ENCODE data around the gene RCC2. TPM values are rescaled to one million over a fixed set of nuclear protein-coding genes. Genes with fewer than 3 reads are reported as not detected.

RCC2 gene
- total and polyA plus RNA-seq, 7 donors = 12.8 to 62.9 (median 21.0) TPM

DNA sequence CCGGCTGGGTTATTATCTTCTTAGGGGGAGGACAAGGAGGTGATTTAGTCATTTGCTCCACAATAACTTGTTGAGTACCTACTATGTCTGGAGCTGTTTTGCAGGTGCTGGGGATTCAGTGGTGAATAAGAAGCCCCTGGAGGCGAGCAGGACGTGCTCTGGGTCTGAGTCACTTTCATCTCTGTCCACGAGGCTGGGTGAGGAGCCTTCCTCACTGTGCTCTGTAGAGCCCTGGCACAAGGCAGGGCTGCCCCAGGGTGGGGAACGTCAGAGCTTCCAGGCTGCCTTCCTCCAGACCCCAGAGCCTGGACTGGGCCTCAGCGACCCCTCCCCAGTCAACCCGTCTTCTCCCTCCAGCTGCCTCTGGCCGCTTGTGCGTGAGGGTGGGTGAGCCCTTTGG is 70.0 kb downstream of the RCC2 start:
- DNase-seq = no peak
- TF ChIP-seq, protein P1, sequence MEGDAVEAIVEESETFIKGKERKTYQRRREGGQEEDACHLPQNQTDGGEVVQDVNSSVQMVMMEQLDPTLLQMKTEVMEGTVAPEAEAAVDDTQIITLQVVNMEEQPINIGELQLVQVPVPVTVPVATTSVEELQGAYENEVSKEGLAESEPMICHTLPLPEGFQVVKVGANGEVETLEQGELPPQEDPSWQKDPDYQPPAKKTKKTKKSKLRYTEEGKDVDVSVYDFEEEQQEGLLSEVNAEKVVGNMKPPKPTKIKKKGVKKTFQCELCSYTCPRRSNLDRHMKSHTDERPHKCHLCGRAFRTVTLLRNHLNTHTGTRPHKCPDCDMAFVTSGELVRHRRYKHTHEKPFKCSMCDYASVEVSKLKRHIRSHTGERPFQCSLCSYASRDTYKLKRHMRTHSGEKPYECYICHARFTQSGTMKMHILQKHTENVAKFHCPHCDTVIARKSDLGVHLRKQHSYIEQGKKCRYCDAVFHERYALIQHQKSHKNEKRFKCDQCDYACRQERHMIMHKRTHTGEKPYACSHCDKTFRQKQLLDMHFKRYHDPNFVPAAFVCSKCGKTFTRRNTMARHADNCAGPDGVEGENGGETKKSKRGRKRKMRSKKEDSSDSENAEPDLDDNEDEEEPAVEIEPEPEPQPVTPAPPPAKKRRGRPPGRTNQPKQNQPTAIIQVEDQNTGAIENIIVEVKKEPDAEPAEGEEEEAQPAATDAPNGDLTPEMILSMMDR (IDR thresholded peaks at IDR 0.05) = no peak
- TF ChIP-seq POLR2AphosphoS5 (IDR thresholded peaks at IDR 0.05) = no peak
- TF ChIP-seq EP300 (IDR thresholded peaks at IDR 0.05) = no peak
- no peak for TF ChIP-seq POLR2A (IDR thresholded peaks at IDR 0.05)
- no peaks in the 10 kb centered on the region for H3K36me3 ChIP-seq
- no peak overlapping the region for H3K4me3 ChIP-seq
- peaks cover 0 to under 1% (median 0%) of the 10 kb centered on the region in 4 donors for H3K9me3 ChIP-seq
- intact Hi-C loops (cut with DNase I) = no loop called here
- no peaks in the 10 kb centered on the region for H3K4me1 ChIP-seq
- 75 to 78% methylated on average over 9 of the region's 9 CpGs for WGBS, 2 donors
- H3K27me3 ChIP-seq = peaks cover 0 to 21% (median 0%) of the 10 kb centered on the region in 3 donors
- H3K27ac ChIP-seq = no peak overlapping the region

DNA sequence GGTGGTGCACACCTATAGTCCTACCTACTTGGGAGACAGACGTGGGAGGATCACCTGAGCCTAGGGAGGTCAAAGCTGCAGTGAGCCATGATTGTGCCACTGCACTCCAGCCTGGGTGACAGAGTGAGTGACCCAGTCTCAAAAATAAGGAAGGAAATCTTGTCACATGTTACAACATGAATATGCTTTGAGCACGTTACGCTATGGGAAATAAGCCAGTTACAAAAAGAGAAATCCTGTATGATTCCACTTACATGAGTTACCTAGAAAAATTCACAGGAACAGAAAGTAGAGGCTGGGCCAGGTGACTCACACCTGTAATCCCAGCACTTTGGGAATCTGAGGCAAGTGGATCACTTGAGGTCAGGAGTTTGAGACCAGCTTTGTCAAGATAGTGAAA is 74.2 kb downstream of the RCC2 start:
- no peak overlapping the region for H3K4me3 ChIP-seq
- H3K36me3 ChIP-seq = no peaks in the 10 kb centered on the region
- H3K4me1 ChIP-seq = no peaks in the 10 kb centered on the region
- H3K27me3 ChIP-seq = peaks cover 0 to 30% (median 0%) of the 10 kb centered on the region in 3 donors
- TF ChIP-seq, protein P1 (IDR thresholded peaks at IDR 0.05) = no peak
- TF ChIP-seq POLR2AphosphoS5 (IDR thresholded peaks at IDR 0.05) (no peak), EP300 (IDR thresholded peaks at IDR 0.05) (no peak), POLR2A (IDR thresholded peaks at IDR 0.05) (no peak)
- WGBS, 2 donors = 56 to 77% methylated on average over 3 of the region's 3 CpGs
- H3K9me3 ChIP-seq = peaks cover 0 to 3% (median 0%) of the 10 kb centered on the region in 4 donors
- no peak overlapping the region for H3K27ac ChIP-seq
- intact Hi-C loops (cut with DNase I) = no loop called here
- no peak for DNase-seq

DNA sequence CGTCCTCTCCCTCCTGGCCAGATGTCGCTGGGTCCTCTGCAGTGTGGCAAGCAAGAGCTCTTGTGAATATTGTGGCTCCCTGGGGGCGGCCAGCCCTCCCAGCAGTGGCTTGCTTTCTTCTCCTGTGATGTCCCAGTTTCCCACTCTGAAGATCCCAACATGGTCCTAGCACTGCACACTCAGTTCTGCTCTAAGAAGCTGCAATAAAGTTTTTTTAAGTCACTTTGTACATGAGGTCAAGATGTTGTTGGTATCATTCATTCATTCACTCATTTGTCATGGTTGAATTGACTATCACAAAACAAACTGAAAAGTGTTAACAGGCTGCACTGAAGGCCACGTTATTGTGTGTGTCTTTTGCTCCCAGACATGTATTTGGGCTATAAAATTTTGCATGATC is 75.7 kb downstream of the RCC2 start:
- Histone ChIP-seq H3K27me3 (peaks cover 0 to 30% (median 0%) of the 10 kb centered on the region in 3 donors), H3K4me1 (no peaks in the 10 kb centered on the region), H3K9me3 (peaks cover 0 to 3% (median 0%) of the 10 kb centered on the region in 4 donors), H3K36me3 (no peaks in the 10 kb centered on the region), H3K27ac (no peak overlapping the region), H3K4me3 (no peak overlapping the region)
- TF ChIP-seq EP300 (IDR thresholded peaks at IDR 0.05) (no peak), POLR2A (IDR thresholded peaks at IDR 0.05) (no peak), POLR2AphosphoS5 (IDR thresholded peaks at IDR 0.05) (no peak)
- TF ChIP-seq, protein P1 (IDR thresholded peaks at IDR 0.05) = no peak
- no peak for DNase-seq
- intact Hi-C loops (cut with DNase I) = no loop called here
- 71 to 83% methylated on average over 4 of the region's 4 CpGs for whole genome bisulfite sequencing, 2 donors

DNA sequence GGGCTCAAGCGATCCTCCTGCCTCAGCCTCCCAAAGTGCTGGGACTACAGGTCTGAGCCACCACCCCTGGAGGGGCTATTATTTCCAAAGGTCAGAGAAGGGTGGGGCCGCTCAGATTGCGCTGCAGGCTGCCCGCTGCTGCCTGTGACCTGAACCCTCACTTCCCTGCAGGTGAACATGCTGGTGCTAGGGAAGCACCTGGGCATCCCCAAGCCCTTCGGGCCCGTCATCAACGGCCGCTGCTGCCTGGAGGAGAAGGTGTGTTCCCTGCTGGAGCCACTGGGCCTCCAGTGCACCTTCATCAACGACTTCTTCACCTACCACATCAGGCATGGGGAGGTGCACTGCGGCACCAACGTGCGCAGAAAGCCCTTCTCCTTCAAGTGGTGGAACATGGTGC is 76.1 kb downstream of the RCC2 start:
- intact Hi-C loops (cut with DNase I) = no loop called here
- WGBS, 2 donors = 72 to 85% methylated on average over 12 of the region's 12 CpGs

More for the DNA sequence above, 76.1 kb downstream of the RCC2 start:
- H3K4me1 ChIP-seq = no peaks in the 10 kb centered on the region
- DNase-seq = no peak
- no peak for TF ChIP-seq EP300 (IDR thresholded peaks at IDR 0.05)
- TF ChIP-seq POLR2AphosphoS5 (IDR thresholded peaks at IDR 0.05) = no peak
- no peak for TF ChIP-seq POLR2A (IDR thresholded peaks at IDR 0.05)
- TF ChIP-seq, protein P1 (IDR thresholded peaks at IDR 0.05) = no peak
- H3K27me3 ChIP-seq = peaks cover 0 to 30% (median 0%) of the 10 kb centered on the region in 3 donors
- H3K27ac ChIP-seq = no peak overlapping the region
- no peak overlapping the region for H3K4me3 ChIP-seq
- peaks cover 0 to 3% (median 0%) of the 10 kb centered on the region in 4 donors for H3K9me3 ChIP-seq
- H3K36me3 ChIP-seq = no peaks in the 10 kb centered on the region
